IMR-90 (cell line): ENCODE measurements around the gene NECTIN4. TPM values are rescaled to one million over a fixed set of nuclear protein-coding genes. Genes with fewer than 3 reads are reported as not detected.
A peak's percentile ranks its signal among the peaks of the same experiment; 100 is the strongest.

Source experiments
- ATAC-seq: fragments of 200-7000 bp; cut with Tn5 transposase; 2 replicates; pipeline ENCODE4 v1.9.1; 2020; ENCODE audit warnings: low read depth, mild to moderate bottlenecking, moderate library complexity
- BruUV-seq: library from RNA; stranded (reverse); fragments of 400-500 nt; replicated peaks from 2 replicates; lab custom pipeline; 2021; lab: Mats Ljungman, UMichigan
- CTCF ChIA-PET: fragments of 300-600 bp; formaldehyde crosslinking; extraction: SDS; loops from one replicate; lab custom pipeline; 2021; ENCODE audit warnings: antibody characterized with exemption; lab: Yijun Ruan, JAX
- POLR2A ChIA-PET: fragments of 300-600 bp; sonication (Branson Sonifier 250); formaldehyde crosslinking; loops from one replicate; lab custom pipeline; 2022; ENCODE audit warnings: antibody characterized with exemption; ENCODE audit not compliant: unreplicated experiment; lab: Charles Lee
- DNase-seq: peaks from one replicate; pipeline ENCODE4 v3.0.0; 2013
- H2AFZ ChIP-seq: replicated peaks from 2 replicates; pipeline ENCODE3; 2013; ENCODE audit warnings: low read length, mild to moderate bottlenecking; ENCODE audit not compliant: poor library complexity
- H2AK5ac ChIP-seq: 2 replicates; pipeline ENCODE4 v1.6.1; 2013; ENCODE audit warnings: low read depth, low read length, inconsistent platforms
- H2AK9ac ChIP-seq: replicated peaks from 2 replicates; pipeline ENCODE3; 2013; ENCODE audit warnings: mild to moderate bottlenecking, low read depth, low read length, moderate library complexity; ENCODE audit not compliant: poor library complexity
- H2BK120ac ChIP-seq: 2 replicates; pipeline ENCODE4 v1.6.1; 2013; ENCODE audit warnings: low read depth, low read length, inconsistent platforms
- H2BK15ac ChIP-seq: 3 replicates; pipeline ENCODE4 v1.6.1; 2013; ENCODE audit warnings: low read depth, low read length, inconsistent platforms
- H2BK20ac ChIP-seq: 2 replicates; pipeline ENCODE4 v1.6.1; 2013; ENCODE audit warnings: low read depth, mild to moderate bottlenecking, inconsistent platforms, low read length, moderate library complexity
- H2BK5ac ChIP-seq: 2 replicates; pipeline ENCODE4 v1.6.1; 2013; ENCODE audit warnings: mild to moderate bottlenecking, low read depth, low read length, inconsistent platforms; ENCODE audit not compliant: poor library complexity, severe bottlenecking
- H3K14ac ChIP-seq: replicated peaks from 2 replicates; pipeline ENCODE4 v1.6.1; 2013; ENCODE audit warnings: low read depth, low read length, inconsistent platforms
- H3K18ac ChIP-seq: 2 replicates; pipeline ENCODE4 v1.6.1; 2013; ENCODE audit warnings: low read depth, low read length, control low read depth
- H3K23ac ChIP-seq: 2 replicates; pipeline ENCODE4 v1.6.1; 2013; ENCODE audit warnings: low read depth, low read length, inconsistent platforms
- H3K27ac ChIP-seq: 2 replicates; pipeline ENCODE4 v1.5.1; 2013; ENCODE audit warnings: mild to moderate bottlenecking, control low read depth, low read length; ENCODE audit not compliant: insufficient read depth
- H3K27me3 ChIP-seq: 2 replicates; pipeline ENCODE4 v1.6.1; 2013; ENCODE audit warnings: low read length; ENCODE audit not compliant: control insufficient read depth, insufficient read depth
- H3K36me3 ChIP-seq: 2 replicates; pipeline ENCODE4 v1.6.1; 2013; ENCODE audit warnings: low read length, mixed read lengths; ENCODE audit not compliant: control insufficient read depth, insufficient read depth
- H3K4ac ChIP-seq: 2 replicates; pipeline ENCODE4 v1.6.1; 2013; ENCODE audit warnings: low read depth, low read length, inconsistent platforms
- H3K4me1 ChIP-seq: 2 replicates; pipeline ENCODE4 v1.6.1; 2013; ENCODE audit warnings: low read length, mixed read lengths; ENCODE audit not compliant: control insufficient read depth, insufficient read depth
- H3K4me2 ChIP-seq: 2 replicates; pipeline ENCODE4 v1.6.1; 2013; ENCODE audit warnings: low read depth, mild to moderate bottlenecking, control low read depth, low read length, moderate library complexity
- H3K4me3 ChIP-seq: 2 replicates; pipeline ENCODE4 v1.5.1; 2013; ENCODE audit warnings: low read depth, mild to moderate bottlenecking, control low read depth, low read length, moderate library complexity; ENCODE audit not compliant: insufficient read depth
- H3K56ac ChIP-seq: 2 replicates; pipeline ENCODE4 v1.6.1; 2013; ENCODE audit warnings: low read length, inconsistent platforms; ENCODE audit not compliant: insufficient read depth; ENCODE audit errors: extremely low read depth
- H3K79me1 ChIP-seq, 2 experiments: 2 replicates each; pipeline ENCODE4 v1.6.1; 2013; ENCODE audit warnings: low read length in 2 of 2, inconsistent platforms in 1 of 2, low read depth in 1 of 2
- H3K9ac ChIP-seq: 2 replicates; pipeline ENCODE4 v1.6.1; 2013; ENCODE audit warnings: low read depth, low read length, control low read depth
- H3K9me1 ChIP-seq: 2 replicates; pipeline ENCODE4 v1.6.1; 2013; ENCODE audit warnings: low read length, inconsistent platforms; ENCODE audit not compliant: insufficient read depth
- H3K9me3 ChIP-seq: 2 replicates; pipeline ENCODE4 v1.6.1; 2013; ENCODE audit warnings: low read length; ENCODE audit not compliant: control insufficient read depth, insufficient read depth
- H4K20me1 ChIP-seq: 2 replicates; pipeline ENCODE4 v1.6.1; 2013; ENCODE audit warnings: low read length, inconsistent platforms; ENCODE audit not compliant: insufficient read depth
- H4K5ac ChIP-seq: 2 replicates; pipeline ENCODE4 v1.6.1; 2013; ENCODE audit warnings: mild to moderate bottlenecking, low read depth, low read length, control low read depth
- H4K8ac ChIP-seq, 2 experiments: 2 replicates each; pipeline ENCODE4 v1.6.1; 2013; ENCODE audit warnings: low read depth in 2 of 2, low read length in 2 of 2, control low read depth in 1 of 2, inconsistent platforms in 1 of 2
- H4K91ac ChIP-seq: 2 replicates; pipeline ENCODE4 v1.6.1; 2013; ENCODE audit warnings: low read depth, low read length, inconsistent platforms; ENCODE audit not compliant: insufficient read depth
- CHD1 ChIP-seq: IDR thresholded peaks from 2 replicates; pipeline ENCODE4 v1.6.1; 2012; ENCODE audit warnings: low read depth, low read length, improper control_type of control experiment
- FOS ChIP-seq: fragments of 150-350 bp; IDR thresholded peaks from 2 replicates; pipeline ENCODE4 v1.6.1; 2016; ENCODE audit warnings: low read depth, low read length
- MXI1 ChIP-seq: IDR thresholded peaks from 2 replicates; pipeline ENCODE4 v1.6.1; 2012; ENCODE audit warnings: low read depth, mild to moderate bottlenecking, low read length, moderate library complexity, borderline replicate concordance
- RCOR1 ChIP-seq: IDR thresholded peaks from 2 replicates; pipeline ENCODE4 v1.6.1; 2012; ENCODE audit warnings: mild to moderate bottlenecking, low read length, improper control_type of control experiment; ENCODE audit not compliant: insufficient replicate concordance
- WGBS, 2 experiments: methylation state at CpG; one replicate each; pipeline versions ENCODE4 v1.1.5 to v1.1.7; 2013; ENCODE audit warnings: missing lambda C conversion rate in 2 of 2; ENCODE audit not compliant: insufficient read length in 1 of 2; ENCODE audit errors: extremely low coverage in 2 of 2; 5-methylcytosine and 5-hydroxymethylcytosine counted together
- dilution Hi-C: fragments of 300-500 bp; cut with HindIII; formaldehyde crosslinking; loops from one replicate; pipeline ENCODE4 v1.14.3; 2018; ENCODE audit warnings: low sequenced_read_pairs; ENCODE audit not compliant: unreplicated experiment
- in situ Hi-C: fragments of 300-500 bp; cut with MboI; formaldehyde crosslinking; loops from 3 replicates; pipeline ENCODE4 v1.14.3; 2019; ENCODE audit warnings: low sequenced_read_pairs, inconsistent platforms, mixed read lengths
- intact Hi-C: fragments of 100-400 bp; cut with micrococcal nuclease; formaldehyde crosslinking; loops from 2 replicates; pipeline ENCODE4 v1.10.0; 2022
- polyA plus RNA-seq, 3 experiments: library from polyadenylated mRNA; depleted of rRNA; stranded (reverse); fragments of >200 nt; gene quantifications; 2 replicates each; pipeline ENCODE4 v1.2.3, GENCODE V29; 2012; ENCODE audit warnings: low replicate concordance in 1 of 3
- total RNA-seq: library from RNA; depleted of rRNA; stranded (reverse); fragments of >200 nt; gene quantifications from 2 replicates; pipeline ENCODE4 v1.2.3, GENCODE V29; 2012
- TF ChIP-seq, protein P1 (sequence below): conservative IDR thresholded peaks from 2 replicates; pipeline ENCODE4 v1.5.1; 2012; ENCODE audit warnings: mild to moderate bottlenecking, low read depth, low read length, improper control_type of control experiment
- TF ChIP-seq, protein P2 (sequence below): fragments of 150-350 bp; IDR thresholded peaks from 2 replicates; pipeline ENCODE4 v1.6.1; 2017; ENCODE audit warnings: mild to moderate bottlenecking, antibody characterized with exemption, low read length, low read depth

Gene NECTIN4
- total and polyA plus RNA-seq, 2 of the 4 experiments (the other 2 are of a cell fraction): 0.18 to 0.24 TPM

DNA sequence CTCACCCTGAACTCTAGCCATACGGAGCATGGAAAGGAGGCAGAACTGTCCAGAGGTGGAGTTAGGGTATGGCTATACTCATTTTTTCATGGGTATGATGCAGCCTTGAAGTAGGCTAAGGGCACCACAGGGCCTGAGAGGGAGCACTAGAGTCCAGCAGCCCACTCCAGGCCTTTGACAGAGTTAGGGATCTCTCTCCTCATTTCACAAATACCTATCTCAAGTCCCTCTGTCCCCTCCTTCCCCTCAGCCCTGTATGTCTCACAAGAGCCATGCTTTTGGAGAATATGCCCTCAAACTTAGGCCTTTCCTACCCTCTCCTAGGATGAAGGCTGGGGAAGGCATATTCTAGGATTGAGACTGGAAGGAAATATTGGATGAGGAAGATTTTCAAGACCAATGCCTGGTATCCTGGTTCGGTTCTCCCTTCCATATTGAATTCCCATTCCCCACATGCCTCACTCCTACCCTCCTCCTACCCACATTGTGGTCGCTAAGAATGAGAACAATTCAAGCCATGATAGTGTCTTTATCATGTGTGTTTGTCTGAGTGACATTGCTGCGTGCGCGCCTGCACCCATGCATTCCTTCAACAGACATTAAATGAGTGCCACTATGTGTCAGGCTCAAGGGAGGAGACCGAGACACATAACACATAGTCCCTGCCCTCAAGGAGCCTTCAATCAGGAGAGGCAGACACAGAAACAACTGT is 2.6 kb upstream of the NECTIN4 start:
- Histone ChIP-seq H4K20me1 (no peaks in the 10 kb centered on the region), H3K79me1 (no peaks in the 10 kb centered on the region), H2BK15ac (no peak overlapping the region), H3K18ac (no peak overlapping the region), H3K36me3 (no peaks in the 10 kb centered on the region), H4K91ac (no peak overlapping the region), H2AK9ac (no peak overlapping the region), H3K14ac (peak overlapping the region; percentile 71; the same call in 1 of the 2 replicates), H3K9me1 (peaks cover 14% of the 10 kb centered on the region), H3K27me3 (no peaks in the 10 kb centered on the region), H2BK5ac (no peak overlapping the region), H3K23ac (peak overlapping the region; percentile 27; the same call in 1 of the 2 replicates), H3K4me3 (no peak overlapping the region), H3K4me2 (no peak overlapping the region), H4K8ac (no peak overlapping the region), H3K27ac (no peak overlapping the region), H2BK120ac (peak overlapping the region; percentile 46; the same call in 1 of the 2 replicates), H3K9me3 (no peaks in the 10 kb centered on the region), H3K4me1 (peaks cover 10% of the 10 kb centered on the region), H3K56ac (no peak overlapping the region), H3K9ac (no peak overlapping the region), H4K5ac (no peak overlapping the region), H2BK20ac (peak overlapping the region; percentile 2; the same call in 1 of the 2 replicates), H3K4ac (peak overlapping the region; percentile 39; the same call in 1 of the 2 replicates), H2AFZ (no peak overlapping the region), H2AK5ac (peak overlapping the region; percentile 14; the same call in 1 of the 2 replicates)
- ATAC-seq (no peak), DNase-seq (no peak)
- no peak for TF ChIP-seq MXI1
- TF ChIP-seq, protein P1, sequence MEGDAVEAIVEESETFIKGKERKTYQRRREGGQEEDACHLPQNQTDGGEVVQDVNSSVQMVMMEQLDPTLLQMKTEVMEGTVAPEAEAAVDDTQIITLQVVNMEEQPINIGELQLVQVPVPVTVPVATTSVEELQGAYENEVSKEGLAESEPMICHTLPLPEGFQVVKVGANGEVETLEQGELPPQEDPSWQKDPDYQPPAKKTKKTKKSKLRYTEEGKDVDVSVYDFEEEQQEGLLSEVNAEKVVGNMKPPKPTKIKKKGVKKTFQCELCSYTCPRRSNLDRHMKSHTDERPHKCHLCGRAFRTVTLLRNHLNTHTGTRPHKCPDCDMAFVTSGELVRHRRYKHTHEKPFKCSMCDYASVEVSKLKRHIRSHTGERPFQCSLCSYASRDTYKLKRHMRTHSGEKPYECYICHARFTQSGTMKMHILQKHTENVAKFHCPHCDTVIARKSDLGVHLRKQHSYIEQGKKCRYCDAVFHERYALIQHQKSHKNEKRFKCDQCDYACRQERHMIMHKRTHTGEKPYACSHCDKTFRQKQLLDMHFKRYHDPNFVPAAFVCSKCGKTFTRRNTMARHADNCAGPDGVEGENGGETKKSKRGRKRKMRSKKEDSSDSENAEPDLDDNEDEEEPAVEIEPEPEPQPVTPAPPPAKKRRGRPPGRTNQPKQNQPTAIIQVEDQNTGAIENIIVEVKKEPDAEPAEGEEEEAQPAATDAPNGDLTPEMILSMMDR: no peak
- no peak for TF ChIP-seq CHD1
- TF ChIP-seq, protein P2, sequence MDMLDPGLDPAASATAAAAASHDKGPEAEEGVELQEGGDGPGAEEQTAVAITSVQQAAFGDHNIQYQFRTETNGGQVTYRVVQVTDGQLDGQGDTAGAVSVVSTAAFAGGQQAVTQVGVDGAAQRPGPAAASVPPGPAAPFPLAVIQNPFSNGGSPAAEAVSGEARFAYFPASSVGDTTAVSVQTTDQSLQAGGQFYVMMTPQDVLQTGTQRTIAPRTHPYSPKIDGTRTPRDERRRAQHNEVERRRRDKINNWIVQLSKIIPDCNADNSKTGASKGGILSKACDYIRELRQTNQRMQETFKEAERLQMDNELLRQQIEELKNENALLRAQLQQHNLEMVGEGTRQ: no peak
- no peak for TF ChIP-seq FOS
- TF ChIP-seq RCOR1: no peak
- ChIA-PET POLR2A (no interaction called here), CTCF (no interaction called here)
- intact Hi-C loops: no loop called here
- WGBS, 2 experiments: 100% methylated on average over 4 of the region's 7 CpGs; no CpG with 5 or more reads in 1 of the 2 experiments
- in situ Hi-C loops: no loop called here
- dilution Hi-C loops: no loop called here
- BruUV-seq: no TSS peak
